ENCODE measurements around the gene SLC25A41.

DNA sequence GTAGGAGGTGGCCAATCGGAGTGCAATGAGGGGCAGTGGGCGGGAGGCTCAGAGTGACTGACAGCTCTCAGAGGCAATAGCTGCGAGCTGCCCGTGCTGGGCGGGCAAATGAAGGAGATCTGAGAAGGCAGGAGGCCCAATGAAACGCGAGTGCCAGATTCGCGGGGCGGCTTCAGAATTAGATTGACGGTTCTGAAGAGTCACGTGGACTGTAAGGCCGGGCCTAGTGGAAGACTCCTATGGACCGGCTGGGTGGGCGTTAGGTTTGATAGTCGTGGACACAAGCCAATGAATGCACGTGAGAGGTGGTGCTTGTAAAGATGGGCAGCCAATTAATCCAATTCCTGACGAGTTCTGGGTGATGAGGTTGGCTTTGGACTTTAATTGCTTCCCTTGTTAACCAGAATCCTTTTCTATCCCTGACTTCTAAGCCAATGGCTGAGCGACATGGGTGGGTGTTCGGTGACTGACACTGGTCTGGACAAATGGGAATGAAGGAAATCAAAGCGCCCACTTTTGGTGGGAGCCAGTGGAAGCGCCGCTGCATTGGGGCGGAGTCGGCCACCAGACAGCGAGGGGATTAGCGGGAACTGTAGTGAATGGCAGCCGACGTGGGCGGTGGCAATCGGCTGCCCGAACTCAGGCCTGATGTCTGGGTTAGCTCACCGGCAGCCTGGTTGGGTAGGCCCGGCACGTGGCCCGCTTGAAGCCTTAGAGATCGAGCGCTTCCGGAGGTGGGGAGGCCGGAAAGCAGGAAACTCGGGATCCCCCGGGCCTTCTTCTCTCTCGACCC, 8.4 kb downstream of the SLC25A41 start:
- TF ChIP-seq EP300 (IDR thresholded peaks at IDR 0.05; ENCODE audit: low read length) (no peak), TAF1 (IDR thresholded peaks at IDR 0.05; ENCODE audit: control insufficient read depth, extremely low read depth, insufficient read depth, low read length, severe bottlenecking) (peak; percentile 41), ZNF175 (CRISPR knock-in tag; IDR thresholded peaks at IDR 0.05; ENCODE audit: low read depth) (peak; percentile 96; the same call in 1 of the 2 replicates), NEUROD1 (IDR thresholded peaks at IDR 0.05; ENCODE audit: borderline replicate concordance, low read depth, low read length, partially characterized antibody) (peak; percentile 99), SPI1 (IDR thresholded peaks at IDR 0.05; ENCODE audit: borderline replicate concordance, low read depth, low read length) (no peak), MEIS2 (IDR thresholded peaks at IDR 0.05; ENCODE audit: partially characterized antibody) (peak; percentile 87), NR2C2 (CRISPR knock-in tag; IDR thresholded peaks at IDR 0.05) (peak; percentile 54; the same call in 1 of the 2 replicates), NR2C2 (tag; IDR thresholded peaks at IDR 0.05) (peak; percentile 84), MAFF (IDR thresholded peaks at IDR 0.05; ENCODE audit: low read length) (no peak)
- TF ChIP-seq, protein P1, sequence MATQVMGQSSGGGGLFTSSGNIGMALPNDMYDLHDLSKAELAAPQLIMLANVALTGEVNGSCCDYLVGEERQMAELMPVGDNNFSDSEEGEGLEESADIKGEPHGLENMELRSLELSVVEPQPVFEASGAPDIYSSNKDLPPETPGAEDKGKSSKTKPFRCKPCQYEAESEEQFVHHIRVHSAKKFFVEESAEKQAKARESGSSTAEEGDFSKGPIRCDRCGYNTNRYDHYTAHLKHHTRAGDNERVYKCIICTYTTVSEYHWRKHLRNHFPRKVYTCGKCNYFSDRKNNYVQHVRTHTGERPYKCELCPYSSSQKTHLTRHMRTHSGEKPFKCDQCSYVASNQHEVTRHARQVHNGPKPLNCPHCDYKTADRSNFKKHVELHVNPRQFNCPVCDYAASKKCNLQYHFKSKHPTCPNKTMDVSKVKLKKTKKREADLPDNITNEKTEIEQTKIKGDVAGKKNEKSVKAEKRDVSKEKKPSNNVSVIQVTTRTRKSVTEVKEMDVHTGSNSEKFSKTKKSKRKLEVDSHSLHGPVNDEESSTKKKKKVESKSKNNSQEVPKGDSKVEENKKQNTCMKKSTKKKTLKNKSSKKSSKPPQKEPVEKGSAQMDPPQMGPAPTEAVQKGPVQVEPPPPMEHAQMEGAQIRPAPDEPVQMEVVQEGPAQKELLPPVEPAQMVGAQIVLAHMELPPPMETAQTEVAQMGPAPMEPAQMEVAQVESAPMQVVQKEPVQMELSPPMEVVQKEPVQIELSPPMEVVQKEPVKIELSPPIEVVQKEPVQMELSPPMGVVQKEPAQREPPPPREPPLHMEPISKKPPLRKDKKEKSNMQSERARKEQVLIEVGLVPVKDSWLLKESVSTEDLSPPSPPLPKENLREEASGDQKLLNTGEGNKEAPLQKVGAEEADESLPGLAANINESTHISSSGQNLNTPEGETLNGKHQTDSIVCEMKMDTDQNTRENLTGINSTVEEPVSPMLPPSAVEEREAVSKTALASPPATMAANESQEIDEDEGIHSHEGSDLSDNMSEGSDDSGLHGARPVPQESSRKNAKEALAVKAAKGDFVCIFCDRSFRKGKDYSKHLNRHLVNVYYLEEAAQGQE (IDR thresholded peaks at IDR 0.05; ENCODE audit: borderline replicate concordance): peak; percentile 62
- TF ChIP-seq, protein P1 (CRISPR knock-in tag; IDR thresholded peaks at IDR 0.05; ENCODE audit: low read depth): peak; percentile 83; the same call in 1 of the 2 replicates
- TF ChIP-seq, protein P2, sequence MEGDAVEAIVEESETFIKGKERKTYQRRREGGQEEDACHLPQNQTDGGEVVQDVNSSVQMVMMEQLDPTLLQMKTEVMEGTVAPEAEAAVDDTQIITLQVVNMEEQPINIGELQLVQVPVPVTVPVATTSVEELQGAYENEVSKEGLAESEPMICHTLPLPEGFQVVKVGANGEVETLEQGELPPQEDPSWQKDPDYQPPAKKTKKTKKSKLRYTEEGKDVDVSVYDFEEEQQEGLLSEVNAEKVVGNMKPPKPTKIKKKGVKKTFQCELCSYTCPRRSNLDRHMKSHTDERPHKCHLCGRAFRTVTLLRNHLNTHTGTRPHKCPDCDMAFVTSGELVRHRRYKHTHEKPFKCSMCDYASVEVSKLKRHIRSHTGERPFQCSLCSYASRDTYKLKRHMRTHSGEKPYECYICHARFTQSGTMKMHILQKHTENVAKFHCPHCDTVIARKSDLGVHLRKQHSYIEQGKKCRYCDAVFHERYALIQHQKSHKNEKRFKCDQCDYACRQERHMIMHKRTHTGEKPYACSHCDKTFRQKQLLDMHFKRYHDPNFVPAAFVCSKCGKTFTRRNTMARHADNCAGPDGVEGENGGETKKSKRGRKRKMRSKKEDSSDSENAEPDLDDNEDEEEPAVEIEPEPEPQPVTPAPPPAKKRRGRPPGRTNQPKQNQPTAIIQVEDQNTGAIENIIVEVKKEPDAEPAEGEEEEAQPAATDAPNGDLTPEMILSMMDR (IDR thresholded peaks at IDR 0.05 in 2 of 3, conservative IDR thresholded peaks at IDR 0.05 in 1 of 3; ENCODE audit: insufficient read depth in 2 of 3, low read depth in 1 of 3, low read length in 3 of 3): peak in 1 of 3 experiments; percentile 6; a peak in 1 of 6 replicates
- TF ChIP-seq, protein P3, sequence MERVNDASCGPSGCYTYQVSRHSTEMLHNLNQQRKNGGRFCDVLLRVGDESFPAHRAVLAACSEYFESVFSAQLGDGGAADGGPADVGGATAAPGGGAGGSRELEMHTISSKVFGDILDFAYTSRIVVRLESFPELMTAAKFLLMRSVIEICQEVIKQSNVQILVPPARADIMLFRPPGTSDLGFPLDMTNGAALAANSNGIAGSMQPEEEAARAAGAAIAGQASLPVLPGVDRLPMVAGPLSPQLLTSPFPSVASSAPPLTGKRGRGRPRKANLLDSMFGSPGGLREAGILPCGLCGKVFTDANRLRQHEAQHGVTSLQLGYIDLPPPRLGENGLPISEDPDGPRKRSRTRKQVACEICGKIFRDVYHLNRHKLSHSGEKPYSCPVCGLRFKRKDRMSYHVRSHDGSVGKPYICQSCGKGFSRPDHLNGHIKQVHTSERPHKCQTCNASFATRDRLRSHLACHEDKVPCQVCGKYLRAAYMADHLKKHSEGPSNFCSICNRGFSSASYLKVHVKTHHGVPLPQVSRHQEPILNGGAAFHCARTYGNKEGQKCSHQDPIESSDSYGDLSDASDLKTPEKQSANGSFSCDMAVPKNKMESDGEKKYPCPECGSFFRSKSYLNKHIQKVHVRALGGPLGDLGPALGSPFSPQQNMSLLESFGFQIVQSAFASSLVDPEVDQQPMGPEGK (CRISPR knock-in tag; IDR thresholded peaks at IDR 0.05; ENCODE audit: borderline replicate concordance): no peak
